ENCODE data around the gene RNF145.

RNF145 gene

GRCh38 chr5:159113405-159113804, 95.9 kb downstream of the RNF145 start:
- DNase-seq (ENCODE audit: low spot score), result no peak
- in situ Hi-C loops (cut with MboI; ENCODE audit: low pct_unique_long_range_greater_than_20kb, low sequenced_read_pairs, unreplicated experiment), result loop anchor here (10.0 kb wide), 1 partner anchor 939 kb away; no protein-coding TSS in a partner anchor
- TF ChIP-seq CTCF (IDR thresholded peaks at IDR 0.05; ENCODE audit: extremely low read depth, insufficient read depth, missing control alignments), result no peak

- TF ChIP-seq CTCF (IDR thresholded peaks at IDR 0.05; ENCODE audit: extremely low read depth, insufficient read depth, missing control alignments), result no peak
- in situ Hi-C loops (cut with MboI; ENCODE audit: low pct_unique_long_range_greater_than_20kb, low sequenced_read_pairs, unreplicated experiment), result loop anchor here (10.0 kb wide), 1 partner anchor 938 kb away; no protein-coding TSS in a partner anchor
These were observed 96.9 kb downstream of the RNF145 start for GRCh38 chr5:159112436-159112835.

More at GRCh38 chr5:159112436-159112835, 96.9 kb downstream of the RNF145 start:
- no peak for DNase-seq (ENCODE audit: low spot score)

Data from GM13977 (cell line).